Testis (tissue), 3 donors: ENCODE data around the gene STIP1. TPM values are rescaled to one million over a fixed set of nuclear protein-coding genes. Genes with fewer than 3 reads are reported as not detected.
A peak's percentile ranks its signal among the peaks of the same experiment; 100 is the strongest.

Experiments
- DNase-seq: peaks from one replicate; pipeline ENCODE4 v3.0.0-alpha.2; 2019
- H3K27ac ChIP-seq, 2 donors: fragments of 200-600 bp; sonication (generic); one replicate each; pipeline ENCODE4 v1.5.1; 2019
- H3K27me3 ChIP-seq: fragments of 200-600 bp; sonication (generic); one replicate; pipeline ENCODE4 v1.5.1; 2019
- H3K36me3 ChIP-seq: fragments of 200-600 bp; sonication (generic); one replicate; pipeline ENCODE4 v1.5.1; 2017; ENCODE audit warnings: low read depth; ENCODE audit errors: missing control alignments
- H3K4me1 ChIP-seq: fragments of 200-600 bp; sonication (generic); one replicate; pipeline ENCODE4 v1.5.1; 2019
- H3K4me3 ChIP-seq, 2 donors: fragments of 200-600 bp; sonication (generic); one replicate each; pipeline ENCODE4 v1.5.1; 2017 to 2019
- H3K9me3 ChIP-seq: fragments of 200-600 bp; sonication (generic); one replicate; pipeline ENCODE4 v1.5.1; 2017
- CTCF ChIP-seq, 3 experiments: fragments of 450-650 bp in 2 of 3; fragments of 200-600 bp in 1 of 3; sonication (generic) in 1 of 3; IDR thresholded peaks; one replicate each; pipeline ENCODE4 v1.5.1; 2016 to 2019; ENCODE audit warnings: antibody characterized with exemption in 3 of 3, mild to moderate bottlenecking in 2 of 3, moderate library complexity in 1 of 3
- POLR2A ChIP-seq: fragments of 450-650 bp; IDR thresholded peaks from one replicate; pipeline ENCODE4 v1.6.1; 2017; ENCODE audit warnings: antibody characterized with exemption, mild to moderate bottlenecking, moderate library complexity
- WGBS, 2 donors: methylation state at CpG; one replicate each; pipeline ENCODE4 v1.1.5; 2018; 5-methylcytosine and 5-hydroxymethylcytosine counted together
- intact Hi-C: fragments of 100-400 bp; cut with DNase I; formaldehyde crosslinking; loops from one replicate; pipeline ENCODE4 v1.15.1; 2023; ENCODE audit warnings: low total_unique reads
- polyA plus RNA-seq: library from polyadenylated mRNA; stranded (reverse); fragments of 350-450 nt; fragmentation: Illumina TruSeq; extraction: RNeasy Lipid Tissue Mini Kit (QIAGEN cat#74804); gene quantifications from one replicate; pipeline ENCODE4 v1.2.3, GENCODE V29; 2014; ENCODE audit warnings: low read depth, low replicate concordance; ENCODE audit not compliant: insufficient read depth
- total RNA-seq, 2 donors: library from RNA; depleted of rRNA; stranded (reverse); fragments of >200 nt; gene quantifications; one replicate each; pipeline ENCODE4 v1.2.3, GENCODE V29; 2016

Gene STIP1
- total and polyA plus RNA-seq, 3 donors from 2014 or later: 221 to 267 (median 247) TPM

- WGBS, 2 donors: 0 to 1% methylated on average over 25 to 53 of the region's 54 CpGs
- intact Hi-C loops: no loop called here
- DNase-seq: peak; percentile 92
Measured at GRCh38 chr11:64225608-64226506, 39.9 kb downstream of the STIP1 start, which contains the start of the genes NUDT22 and TRPT1. Gene NUDT22, plus strand, starts transcription at chr11:64226274. Its CDS starts 379 bp downstream, at chr11:64226653. Gene TRPT1, minus strand, starts transcription at chr11:64226186. Its CDS starts 326 bp downstream, at chr11:64225860.

GRCh38 chr11:64226507-64227051 lies 40.6 kb downstream of the STIP1 start:
- Histone ChIP-seq H3K4me3 (peak overlapping the region; percentile 74 to 75), H3K4me1 (peaks cover 42% of the 10 kb centered on the region), H3K27ac (peak overlapping the region; percentile 72 to 84), H3K27me3 (no peaks in the 10 kb centered on the region), H3K36me3 (no peaks in the 10 kb centered on the region), H3K9me3 (no peaks in the 10 kb centered on the region)
- peak; percentile 48 for DNase-seq
- TF ChIP-seq CTCF (IDR thresholded peaks at IDR 0.05): no peak
- no peak for TF ChIP-seq POLR2A
- intact Hi-C loops: no loop called here
- WGBS, 2 donors: 7% methylated on average over 26 of the region's 26 CpGs; no CpG with 5 or more reads in 1 of the 2 donors

More at GRCh38 chr11:64225608-64226506, 39.9 kb downstream of the STIP1 start, which contains the start of the genes NUDT22 and TRPT1:
- no peaks in the 10 kb centered on the region for H3K36me3 ChIP-seq
- H3K4me1 ChIP-seq: peaks cover 39% of the 10 kb centered on the region
- H3K9me3 ChIP-seq: no peaks in the 10 kb centered on the region
- TF ChIP-seq POLR2A (no peak), CTCF (IDR thresholded peaks at IDR 0.05) (peak in 1 of 3 experiments; percentile 1)
- no peaks in the 10 kb centered on the region for H3K27me3 ChIP-seq
- H3K27ac ChIP-seq: peak within 1 kb of the TSS; percentile 72 to 84
- H3K4me3 ChIP-seq: peak within 1 kb of the TSS; percentile 74 to 75

- Histone ChIP-seq H3K4me3 (no peak overlapping the region), H3K27ac (no peak overlapping the region), H3K4me1 (peaks cover 39% of the 10 kb centered on the region), H3K27me3 (no peaks in the 10 kb centered on the region), H3K36me3 (no peaks in the 10 kb centered on the region), H3K9me3 (no peaks in the 10 kb centered on the region)
- DNase-seq: no peak
- 73 to 84% methylated on average over 2 to 3 of the region's 3 CpGs for WGBS, 2 donors
- TF ChIP-seq POLR2A (no peak), CTCF (IDR thresholded peaks at IDR 0.05) (no peak)
- intact Hi-C loops: no loop called here
Measured at GRCh38 chr11:64227405-64227956, 41.5 kb downstream of the STIP1 start.

GRCh38 chr11:64229090-64229743 lies 43.2 kb downstream of the STIP1 start:
- Histone ChIP-seq H3K27me3 (no peaks in the 10 kb centered on the region), H3K27ac (peak overlapping the region in 1 of 2 donors; percentile 85), H3K9me3 (no peaks in the 10 kb centered on the region), H3K36me3 (no peaks in the 10 kb centered on the region), H3K4me3 (peak overlapping the region in 1 of 2 donors; percentile 73), H3K4me1 (peaks cover 42% of the 10 kb centered on the region)
- DNase-seq: no peak
- WGBS, 2 donors: 87 to 88% methylated on average over 4 to 12 of the region's 12 CpGs
- TF ChIP-seq CTCF (IDR thresholded peaks at IDR 0.05): no peak
- TF ChIP-seq POLR2A: no peak
- intact Hi-C loops: no loop called here
